GM21786 (cell line): ENCODE results near the gene ENGASE.

Experiments used
- ATAC-seq: cut with Tn5 transposase; IDR thresholded peaks from one replicate; pipeline ENCODE4 v1.9.1; 2021; ENCODE audit not compliant: unreplicated experiment

The ENGASE gene

GRCh38 chr17:79079421-79080200, 5.0 kb downstream of the ENGASE start:
- ATAC-seq = no peak

GRCh38 chr17:79080349-79080748, 5.7 kb downstream of the ENGASE start:
- no peak for ATAC-seq

GRCh38 chr17:79080761-79081290, 6.2 kb downstream of the ENGASE start:
- no peak for ATAC-seq

- ATAC-seq = no peak
These were observed 7.1 kb downstream of the ENGASE start for GRCh38 chr17:79081571-79082276.

- no peak for ATAC-seq
These were observed 7.9 kb downstream of the ENGASE start for GRCh38 chr17:79082311-79083190.

GRCh38 chr17:79083191-79083971, 8.8 kb downstream of the ENGASE start:
- no peak for ATAC-seq

GRCh38 chr17:79084291-79085153, 9.9 kb downstream of the ENGASE start:
- no peak for ATAC-seq

- ATAC-seq = no peak
These were observed 10.7 kb downstream of the ENGASE start for GRCh38 chr17:79085154-79085920.

- ATAC-seq = no peak
These were observed 11.4 kb downstream of the ENGASE start for GRCh38 chr17:79085921-79086551.

- ATAC-seq = no peak
These were observed 12.2 kb downstream of the ENGASE start for GRCh38 chr17:79086609-79087427.

GRCh38 chr17:79087428-79088143, 13.0 kb downstream of the ENGASE start:
- ATAC-seq = no peak

GRCh38 chr17:79088247-79088996, 13.8 kb downstream of the ENGASE start:
- no peak for ATAC-seq

- ATAC-seq = no peak
These were observed 14.3 kb downstream of the ENGASE start for GRCh38 chr17:79088997-79089328.

GRCh38 chr17:79089720-79090442, 15.3 kb downstream of the ENGASE start:
- ATAC-seq = no peak

- no peak for ATAC-seq
These were observed 16.0 kb downstream of the ENGASE start for GRCh38 chr17:79090443-79091225.
